Mesenchymal stem cell (in vitro differentiated cells and primary cell): Measurements from ENCODE around the gene MAPK9.

Experiments used
- DNase-seq: peaks from one replicate; pipeline ENCODE4 v3.0.0-alpha.2; 2013
- H2AFZ ChIP-seq: one replicate; pipeline ENCODE4 v1.6.1; 2013; ENCODE audit warnings: low read depth, mild to moderate bottlenecking, control low read depth, inconsistent platforms, low read length, moderate library complexity
- H2AK5ac ChIP-seq: 2 replicates; pipeline ENCODE4 v1.6.1; 2013; ENCODE audit warnings: low read length, moderate library complexity, mild to moderate bottlenecking, inconsistent platforms; ENCODE audit not compliant: severe bottlenecking
- H2BK120ac ChIP-seq: one replicate; pipeline ENCODE4 v1.6.1; 2013; ENCODE audit warnings: low read depth, mild to moderate bottlenecking, inconsistent platforms, low read length, moderate library complexity
- H2BK12ac ChIP-seq, 2 experiments: one replicate each; pipeline ENCODE4 v1.6.1; 2013; ENCODE audit warnings: inconsistent platforms in 2 of 2, low read length in 2 of 2, mild to moderate bottlenecking in 2 of 2, moderate library complexity in 2 of 2, control low read depth in 1 of 2
- H2BK15ac ChIP-seq: one replicate; pipeline ENCODE4 v1.6.1; 2013; ENCODE audit warnings: mild to moderate bottlenecking, low read depth, inconsistent platforms; ENCODE audit not compliant: poor library complexity, severe bottlenecking
- H2BK5ac ChIP-seq: 2 replicates; pipeline ENCODE4 v1.6.1; 2013; ENCODE audit warnings: low read depth, mild to moderate bottlenecking, low read length, control low read depth, inconsistent platforms; ENCODE audit not compliant: poor library complexity, severe bottlenecking
- H3K14ac ChIP-seq, 2 experiments: one replicate each; pipeline ENCODE4 v1.6.1; 2013; ENCODE audit warnings: inconsistent platforms in 2 of 2, low read length in 2 of 2, control low read depth in 1 of 2, mild to moderate bottlenecking in 1 of 2, moderate library complexity in 1 of 2
- H3K18ac ChIP-seq, 2 experiments: one replicate each; pipeline ENCODE4 v1.6.1; 2013; ENCODE audit warnings: inconsistent platforms in 2 of 2, low read length in 2 of 2, control low read depth in 1 of 2, low read depth in 1 of 2, mild to moderate bottlenecking in 1 of 2
- H3K23ac ChIP-seq, 2 experiments: one replicate each; pipeline ENCODE4 v1.6.1; 2013; ENCODE audit warnings: inconsistent platforms in 2 of 2, low read length in 2 of 2, mild to moderate bottlenecking in 2 of 2, moderate library complexity in 2 of 2, control low read depth in 1 of 2
- H3K27ac ChIP-seq: 2 replicates; pipeline ENCODE4 v1.5.1; 2013; ENCODE audit warnings: mild to moderate bottlenecking, moderate library complexity, low read length, control low read depth, inconsistent platforms; ENCODE audit not compliant: poor library complexity, severe bottlenecking
- H3K27me3 ChIP-seq, 2 experiments: 2 replicates each; pipeline versions ENCODE4 v1.6.1 to v1.7.0; 2013; ENCODE audit warnings: low read length in 2 of 2, mild to moderate bottlenecking in 2 of 2, moderate library complexity in 2 of 2, control low read depth in 1 of 2, inconsistent platforms in 1 of 2; ENCODE audit not compliant: control insufficient read depth in 1 of 2, insufficient read depth in 1 of 2
- H3K36me3 ChIP-seq, 2 experiments: 2 replicates each; pipeline versions ENCODE4 v1.6.1 to v1.7.0; 2013; ENCODE audit warnings: low read length in 2 of 2, control low read depth in 1 of 2, inconsistent platforms in 1 of 2, low read depth in 1 of 2, mild to moderate bottlenecking in 1 of 2; ENCODE audit not compliant: insufficient read depth in 2 of 2, control insufficient read depth in 1 of 2
- H3K4ac ChIP-seq, 2 experiments: one replicate each; pipeline ENCODE4 v1.6.1; 2013; ENCODE audit warnings: inconsistent platforms in 2 of 2, low read length in 2 of 2, mild to moderate bottlenecking in 2 of 2, moderate library complexity in 2 of 2, control low read depth in 1 of 2, low read depth in 1 of 2
- H3K4me1 ChIP-seq: 2 replicates; pipeline ENCODE4 v1.6.1; 2013; ENCODE audit warnings: low read depth, low read length, control low read depth; ENCODE audit not compliant: control insufficient read depth, insufficient read depth
- H3K4me2 ChIP-seq: 2 replicates; pipeline ENCODE4 v1.6.1; 2013; ENCODE audit warnings: low read length, mild to moderate bottlenecking, inconsistent platforms; ENCODE audit not compliant: poor library complexity, severe bottlenecking
- H3K4me3 ChIP-seq, 2 experiments: 2 replicates each; pipeline versions ENCODE4 v1.5.1 to v1.7.0; 2013; ENCODE audit warnings: low read length in 2 of 2, mild to moderate bottlenecking in 2 of 2, control low read depth in 1 of 2, low read depth in 1 of 2; ENCODE audit not compliant: insufficient read depth in 1 of 2
- H3K79me1 ChIP-seq: replicated peaks from 2 replicates; pipeline ENCODE4 v1.6.1; 2013; ENCODE audit warnings: mild to moderate bottlenecking, control low read depth, low read length, inconsistent platforms; ENCODE audit not compliant: poor library complexity, severe bottlenecking
- H3K9ac ChIP-seq: 2 replicates; pipeline ENCODE4 v1.7.0; 2013; ENCODE audit warnings: mild to moderate bottlenecking, low read length, moderate library complexity
- H3K9me3 ChIP-seq: 2 replicates; pipeline ENCODE4 v1.7.0; 2013; ENCODE audit warnings: mild to moderate bottlenecking, low read length; ENCODE audit not compliant: control insufficient read depth
- H4K8ac ChIP-seq: one replicate; pipeline ENCODE4 v1.6.1; 2013; ENCODE audit warnings: inconsistent platforms, mild to moderate bottlenecking, low read length, moderate library complexity
- H4K91ac ChIP-seq: one replicate; pipeline ENCODE4 v1.6.1; 2013; ENCODE audit warnings: mild to moderate bottlenecking, low read length, inconsistent platforms
- WGBS: methylation state at CpG from one replicate; pipeline ENCODE4 v1.1.7; 2013; ENCODE audit warnings: mixed read lengths; 5-methylcytosine and 5-hydroxymethylcytosine counted together

MAPK9 gene

GRCh38 chr5:180289433-180289832 is 2.5 kb downstream of the MAPK9 start:
- H3K27me3 ChIP-seq: no peaks in the 10 kb centered on the region
- H3K14ac ChIP-seq: no peak overlapping the region
- no peak overlapping the region for H2BK15ac ChIP-seq
- peaks cover 13% of the 10 kb centered on the region for H3K4me1 ChIP-seq
- no peak overlapping the region for H3K27ac ChIP-seq
- H2BK5ac ChIP-seq: no peak overlapping the region
- no peak overlapping the region for H3K9ac ChIP-seq
- no peak overlapping the region for H4K8ac ChIP-seq
- H2BK120ac ChIP-seq: no peak overlapping the region
- peaks cover 0 to 17% of the 10 kb centered on the region in 2 experiments for H3K36me3 ChIP-seq
- no peak overlapping the region for H3K4me2 ChIP-seq
- H3K4ac ChIP-seq: no peak overlapping the region
- WGBS: 84% methylated on average over 3 of the region's 3 CpGs
- no peak for DNase-seq
- no peak overlapping the region for H3K23ac ChIP-seq
- no peak overlapping the region for H3K4me3 ChIP-seq
- no peak overlapping the region for H2AFZ ChIP-seq
- H3K79me1 ChIP-seq: peaks cover 27% of the 10 kb centered on the region
- H3K9me3 ChIP-seq: no peaks in the 10 kb centered on the region
- no peak overlapping the region for H2AK5ac ChIP-seq
- no peak overlapping the region for H3K18ac ChIP-seq
- no peak overlapping the region for H2BK12ac ChIP-seq
- H4K91ac ChIP-seq: no peak overlapping the region

- no peak overlapping the region for H2BK15ac ChIP-seq
- no peak overlapping the region for H3K18ac ChIP-seq
- H3K9me3 ChIP-seq: peaks cover 7% of the 10 kb centered on the region
- H2BK12ac ChIP-seq: no peak overlapping the region
- no peak overlapping the region for H3K4ac ChIP-seq
- no peak overlapping the region for H3K27ac ChIP-seq
- H2AK5ac ChIP-seq: no peak overlapping the region
- peaks cover 7 to 27% of the 10 kb centered on the region in 2 experiments for H3K36me3 ChIP-seq
- no peaks in the 10 kb centered on the region for H3K27me3 ChIP-seq
- H4K8ac ChIP-seq: no peak overlapping the region
- no peak overlapping the region for H3K4me2 ChIP-seq
- H3K14ac ChIP-seq: no peak overlapping the region
- no peak overlapping the region for H3K9ac ChIP-seq
- no peak overlapping the region for H2AFZ ChIP-seq
- peaks cover 27% of the 10 kb centered on the region for H3K79me1 ChIP-seq
- no peak overlapping the region for H2BK120ac ChIP-seq
- H4K91ac ChIP-seq: no peak overlapping the region
- H3K4me1 ChIP-seq: peaks cover 8% of the 10 kb centered on the region
- DNase-seq: no peak
- no peak overlapping the region for H3K23ac ChIP-seq
- no peak overlapping the region for H2BK5ac ChIP-seq
- 81% methylated on average over 7 of the region's 7 CpGs for WGBS
- no peak overlapping the region for H3K4me3 ChIP-seq
These were observed 4.0 kb downstream of the MAPK9 start for GRCh38 chr5:180287868-180288267.

GRCh38 chr5:180287404-180287803 is 4.5 kb downstream of the MAPK9 start:
- H3K18ac ChIP-seq: no peak overlapping the region
- H3K4me1 ChIP-seq: peaks cover 6% of the 10 kb centered on the region
- 97% methylated on average over 2 of the region's 2 CpGs for WGBS
- no peak overlapping the region for H3K4me3 ChIP-seq
- peaks cover 12 to 32% of the 10 kb centered on the region in 2 experiments for H3K36me3 ChIP-seq
- H3K4me2 ChIP-seq: no peak overlapping the region
- H2BK5ac ChIP-seq: no peak overlapping the region
- H3K9me3 ChIP-seq: peaks cover 12% of the 10 kb centered on the region
- H2AK5ac ChIP-seq: no peak overlapping the region
- H3K23ac ChIP-seq: no peak overlapping the region
- H2BK12ac ChIP-seq: no peak overlapping the region
- H3K14ac ChIP-seq: no peak overlapping the region
- no peak overlapping the region for H3K4ac ChIP-seq
- H2BK15ac ChIP-seq: no peak overlapping the region
- H2BK120ac ChIP-seq: no peak overlapping the region
- H3K27me3 ChIP-seq: no peaks in the 10 kb centered on the region
- no peak overlapping the region for H4K91ac ChIP-seq
- no peak overlapping the region for H3K27ac ChIP-seq
- no peak overlapping the region for H4K8ac ChIP-seq
- H2AFZ ChIP-seq: no peak overlapping the region
- no peak for DNase-seq
- peaks cover 28% of the 10 kb centered on the region for H3K79me1 ChIP-seq
- H3K9ac ChIP-seq: no peak overlapping the region

GRCh38 chr5:180284149-180284548 is 7.7 kb downstream of the MAPK9 start:
- Histone ChIP-seq H2BK120ac (no peak overlapping the region), H3K9me3 (peaks cover 45% of the 10 kb centered on the region), H3K14ac (no peak overlapping the region), H2AK5ac (no peak overlapping the region), H3K4me3 (no peak overlapping the region), H3K4me1 (no peaks in the 10 kb centered on the region), H3K36me3 (peaks cover 24 to 64% of the 10 kb centered on the region in 2 experiments), H2BK15ac (no peak overlapping the region), H3K9ac (no peak overlapping the region), H3K23ac (no peak overlapping the region), H4K8ac (no peak overlapping the region), H2BK5ac (no peak overlapping the region), H2AFZ (no peak overlapping the region), H3K27ac (no peak overlapping the region), H2BK12ac (no peak overlapping the region), H3K4me2 (no peak overlapping the region), H3K18ac (no peak overlapping the region), H4K91ac (peak overlapping the region; percentile 25), H3K4ac (no peak overlapping the region), H3K79me1 (peaks cover 38% of the 10 kb centered on the region), H3K27me3 (no peaks in the 10 kb centered on the region)
- 94% methylated on average over 9 of the region's 10 CpGs for WGBS
- no peak for DNase-seq
